ENCODE results near the gene ZBTB16. TPM values are rescaled to one million over a fixed set of nuclear protein-coding genes. Genes with fewer than 3 reads are reported as not detected.
A peak's percentile ranks its signal among the peaks of the same experiment; 100 is the strongest.

The ZBTB16 gene
- total RNA-seq, 1 experiment from 2014 or later = 70.4 TPM

GRCh38 chr11:114155116-114155515 lies 95.6 kb downstream of the ZBTB16 start:
- peaks cover 80% of the 10 kb centered on the region for H3K4me1 Mint-ChIP-seq (ENCODE audit: insufficient read depth, unreplicated experiment)
- H3K27me3 Mint-ChIP-seq (ENCODE audit: insufficient read depth, unreplicated experiment) = no peaks in the 10 kb centered on the region
- BruUV-seq (replicated peaks) = TSS peak; percentile 64
- POLR2A ChIA-PET = interaction anchor here (0.6 to 19.5 kb wide), 20 partner anchors 10 to 151 kb away, joined by 3 to 1399 read pairs (median 6); partner anchors contain the start of gene NNMT
- peaks cover 98% of the 10 kb centered on the region for H3K36me3 Mint-ChIP-seq (ENCODE audit: insufficient read depth, unreplicated experiment)
- intact Hi-C loops (cut with micrococcal nuclease) = no loop called here
- peak overlapping the region; percentile 99 for H3K27ac Mint-ChIP-seq (ENCODE audit: low read depth, unreplicated experiment)
- no peak overlapping the region for H3K4me3 Mint-ChIP-seq (ENCODE audit: unreplicated experiment)
- CTCF ChIA-PET = interaction anchor here (0.7 to 1.5 kb wide), 3 partner anchors 21 to 107 kb away, joined by 3 to 4 read pairs (median 3); no protein-coding TSS in a partner anchor
- no peak for TF ChIP-seq CTCF (IDR thresholded peaks at IDR 0.05; ENCODE audit: unreplicated experiment)
- DNase-seq (ENCODE audit: unreplicated experiment) = peak; percentile 43
- H3K9me3 Mint-ChIP-seq (ENCODE audit: unreplicated experiment) = no peaks in the 10 kb centered on the region

- Mint-ChIP-seq H3K27me3 (ENCODE audit: insufficient read depth, unreplicated experiment) (no peaks in the 10 kb centered on the region), H3K4me1 (ENCODE audit: insufficient read depth, unreplicated experiment) (peaks cover 87% of the 10 kb centered on the region)
Measured at GRCh38 chr11:114156131-114156581, 96.6 kb downstream of the ZBTB16 start.

GRCh38 chr11:114156782-114157181 lies 97.3 kb downstream of the ZBTB16 start:
- no peak overlapping the region for H3K4me3 Mint-ChIP-seq (ENCODE audit: unreplicated experiment)
- H3K36me3 Mint-ChIP-seq (ENCODE audit: insufficient read depth, unreplicated experiment) = peaks cover 98% of the 10 kb centered on the region
- BruUV-seq (replicated peaks) = no TSS peak
- intact Hi-C loops (cut with micrococcal nuclease) = no loop called here
- H3K27me3 Mint-ChIP-seq (ENCODE audit: insufficient read depth, unreplicated experiment) = no peaks in the 10 kb centered on the region
- CTCF ChIA-PET = interaction anchor here (0.6 to 1.1 kb wide), 3 partner anchors 21 to 282 kb away, joined by 3 read pairs; no protein-coding TSS in a partner anchor
- POLR2A ChIA-PET = interaction anchor here (0.6 to 19.5 kb wide), 6 partner anchors 10 to 243 kb away, joined by 3 to 1399 read pairs (median 4); partner anchors contain the start of gene NNMT
- TF ChIP-seq CTCF (IDR thresholded peaks at IDR 0.05; ENCODE audit: unreplicated experiment) = no peak
- H3K4me1 Mint-ChIP-seq (ENCODE audit: insufficient read depth, unreplicated experiment) = peaks cover 90% of the 10 kb centered on the region
- DNase-seq (ENCODE audit: unreplicated experiment) = no peak
- H3K9me3 Mint-ChIP-seq (ENCODE audit: unreplicated experiment) = no peaks in the 10 kb centered on the region
- H3K27ac Mint-ChIP-seq (ENCODE audit: low read depth, unreplicated experiment) = peak overlapping the region; percentile 99

More at GRCh38 chr11:114156131-114156581, 96.6 kb downstream of the ZBTB16 start:
- Mint-ChIP-seq H3K27ac (ENCODE audit: low read depth, unreplicated experiment) (peak overlapping the region; percentile 99), H3K9me3 (ENCODE audit: unreplicated experiment) (no peaks in the 10 kb centered on the region), H3K36me3 (ENCODE audit: insufficient read depth, unreplicated experiment) (peaks cover 98% of the 10 kb centered on the region), H3K4me3 (ENCODE audit: unreplicated experiment) (no peak overlapping the region)
- BruUV-seq (replicated peaks) = no TSS peak
- no peak for TF ChIP-seq CTCF (IDR thresholded peaks at IDR 0.05; ENCODE audit: unreplicated experiment)
- no peak for DNase-seq (ENCODE audit: unreplicated experiment)
- ChIA-PET CTCF (interaction anchor here (0.6 to 1.1 kb wide), 2 partner anchors 25 to 283 kb away, joined by 3 read pairs; no protein-coding TSS in a partner anchor), POLR2A (interaction anchor here (0.7 to 19.5 kb wide), 7 partner anchors 9 to 244 kb away, joined by 4 to 1399 read pairs (median 15); no protein-coding TSS in a partner anchor)
- intact Hi-C loops (cut with micrococcal nuclease) = no loop called here

GRCh38 chr11:114157476-114158050 lies 98.1 kb downstream of the ZBTB16 start:
- peaks cover 98% of the 10 kb centered on the region for H3K36me3 Mint-ChIP-seq (ENCODE audit: insufficient read depth, unreplicated experiment)
- ChIA-PET CTCF (interaction anchor here (0.6 to 1.0 kb wide), 3 partner anchors 21 to 89 kb away, joined by 3 to 4 read pairs (median 3); no protein-coding TSS in a partner anchor), POLR2A (interaction anchor here (0.7 to 19.5 kb wide), 6 partner anchors 10 to 139 kb away, joined by 3 to 1399 read pairs (median 42); partner anchors contain the start of gene NNMT)
- intact Hi-C loops (cut with micrococcal nuclease) = no loop called here
- no peaks in the 10 kb centered on the region for H3K27me3 Mint-ChIP-seq (ENCODE audit: insufficient read depth, unreplicated experiment)
- H3K27ac Mint-ChIP-seq (ENCODE audit: low read depth, unreplicated experiment) = peak overlapping the region; percentile 99
- peak; percentile 55 for DNase-seq (ENCODE audit: unreplicated experiment)
- peaks cover 87% of the 10 kb centered on the region for H3K4me1 Mint-ChIP-seq (ENCODE audit: insufficient read depth, unreplicated experiment)
- peak overlapping the region; percentile 65 for H3K4me3 Mint-ChIP-seq (ENCODE audit: unreplicated experiment)
- no TSS peak for BruUV-seq (replicated peaks)
- no peak for TF ChIP-seq CTCF (IDR thresholded peaks at IDR 0.05; ENCODE audit: unreplicated experiment)
- no peaks in the 10 kb centered on the region for H3K9me3 Mint-ChIP-seq (ENCODE audit: unreplicated experiment)
